HEK293 (cell line): Measurements from ENCODE around the gene ACTG1.

Experiments
- ATF2 ChIP-seq: fragments of 450-650 bp; formaldehyde crosslinking; IDR thresholded peaks from 2 replicates; pipeline ENCODE4 v1.5.1; 2016; ENCODE audit warnings: missing biosample characterization, missing genetic modification characterization, low read depth
- BCL11A ChIP-seq: fragments of 450-650 bp; formaldehyde crosslinking; IDR thresholded peaks from 2 replicates; pipeline ENCODE4 v1.5.1; 2016; ENCODE audit warnings: low read depth, missing biosample characterization, missing genetic modification characterization
- CTCF ChIP-seq: fragments of 450-650 bp; formaldehyde crosslinking; IDR thresholded peaks from 2 replicates; pipeline ENCODE4 v1.5.1; 2016; ENCODE audit warnings: missing biosample characterization, missing genetic modification characterization
- GFI1B ChIP-seq: fragments of 450-650 bp; formaldehyde crosslinking; IDR thresholded peaks from 2 replicates; pipeline ENCODE4 v1.5.1; 2016; ENCODE audit warnings: missing biosample characterization, missing genetic modification characterization
- GLI2 ChIP-seq: fragments of 450-650 bp; formaldehyde crosslinking; IDR thresholded peaks from 2 replicates; pipeline ENCODE4; 2017; ENCODE audit warnings: missing biosample characterization, missing genetic modification characterization, low read depth, borderline replicate concordance
- KLF10 ChIP-seq: fragments of 450-650 bp; IDR thresholded peaks from 2 replicates; pipeline ENCODE4 v1.5.1; 2018; ENCODE audit warnings: missing biosample characterization, mild to moderate bottlenecking, missing genetic modification characterization
- KLF16 ChIP-seq: fragments of 450-650 bp; formaldehyde crosslinking; IDR thresholded peaks from 2 replicates; pipeline ENCODE4 v1.5.1; 2017; ENCODE audit warnings: missing biosample characterization, missing genetic modification characterization
- PATZ1 ChIP-seq: fragments of 450-650 bp; formaldehyde crosslinking; IDR thresholded peaks from 2 replicates; pipeline ENCODE4 v1.5.1; 2016; ENCODE audit warnings: missing biosample characterization, missing genetic modification characterization
- PBX3 ChIP-seq: sonication (generic); formaldehyde crosslinking; IDR thresholded peaks from 2 replicates; pipeline ENCODE4 v1.8.1; 2022; ENCODE audit warnings: mild to moderate bottlenecking, moderate library complexity, missing genetic modification reagents
- PRDM4 ChIP-seq: fragments of 450-650 bp; formaldehyde crosslinking; IDR thresholded peaks from 2 replicates; pipeline ENCODE4 v1.5.1; 2017; ENCODE audit warnings: missing biosample characterization, missing genetic modification characterization
- SP3 ChIP-seq: fragments of 450-650 bp; formaldehyde crosslinking; IDR thresholded peaks from 2 replicates; pipeline ENCODE4 v1.5.1; 2016; ENCODE audit warnings: missing biosample characterization, missing genetic modification characterization
- ZNF10 ChIP-seq: fragments of 450-650 bp; formaldehyde crosslinking; IDR thresholded peaks from 2 replicates; pipeline ENCODE4 v1.5.1; 2017; ENCODE audit warnings: missing biosample characterization, missing genetic modification characterization
- ZNF138 ChIP-seq: fragments of 450-650 bp; formaldehyde crosslinking; IDR thresholded peaks from 2 replicates; pipeline ENCODE4 v1.5.1; 2016; ENCODE audit warnings: missing biosample characterization, missing genetic modification characterization, borderline replicate concordance
- ZNF280D ChIP-seq: fragments of 450-650 bp; formaldehyde crosslinking; IDR thresholded peaks from 2 replicates; pipeline ENCODE4 v1.5.1; 2016; ENCODE audit warnings: missing biosample characterization, missing genetic modification characterization
- ZNF335 ChIP-seq: fragments of 450-650 bp; formaldehyde crosslinking; conservative IDR thresholded peaks from 2 replicates; pipeline ENCODE4 v1.5.1; 2016; ENCODE audit warnings: missing biosample characterization, missing genetic modification characterization
- ZNF513 ChIP-seq: fragments of 450-650 bp; IDR thresholded peaks from 2 replicates; pipeline ENCODE4 v1.5.1; 2018; ENCODE audit warnings: missing biosample characterization, missing genetic modification characterization
- ZNF558 ChIP-seq: fragments of 450-650 bp; formaldehyde crosslinking; IDR thresholded peaks from 2 replicates; pipeline ENCODE4 v1.5.1; 2016; ENCODE audit warnings: missing biosample characterization, missing genetic modification characterization
- ZNF639 ChIP-seq: fragments of 450-650 bp; formaldehyde crosslinking; IDR thresholded peaks from 2 replicates; pipeline ENCODE4 v1.5.1; 2016; ENCODE audit warnings: missing biosample characterization, missing genetic modification characterization
- ZNF645 ChIP-seq: fragments of 450-650 bp; formaldehyde crosslinking; IDR thresholded peaks from 2 replicates; pipeline ENCODE4; 2016; ENCODE audit warnings: missing biosample characterization, missing genetic modification characterization
- ZNF704 ChIP-seq: fragments of 450-650 bp; formaldehyde crosslinking; IDR thresholded peaks from 2 replicates; pipeline ENCODE4 v1.5.1; 2016; ENCODE audit warnings: missing biosample characterization, missing genetic modification characterization
- ZNF76 ChIP-seq: fragments of 450-650 bp; formaldehyde crosslinking; IDR thresholded peaks from 2 replicates; pipeline ENCODE4; 2016; ENCODE audit warnings: low read depth, missing biosample characterization, missing genetic modification characterization, borderline replicate concordance

The ACTG1 gene

GRCh38 chr17:81515530-81516041, 3.0 kb upstream of the ACTG1 start (continued):
- TF ChIP-seq GFI1B (tag by site-specific recombination) (no peak), ZNF280D (tag by site-specific recombination) (no peak), PRDM4 (tag by site-specific recombination) (no peak), ZNF138 (tag by site-specific recombination) (no peak), KLF16 (tag by site-specific recombination) (0 out of 2 replicates have a peak, but pooled peaks have one; percentile 7), CTCF (tag by site-specific recombination) (no peak), ZNF335 (peak; percentile 8; the same call in 1 of the 2 replicates), ZNF704 (no peak), ZNF76 (tag by site-specific recombination) (no peak), ZNF645 (tag by site-specific recombination) (no peak), BCL11A (tag by site-specific recombination) (peak; percentile 10; the same call in 1 of the 2 replicates), ZNF513 (tag by site-specific recombination) (no peak), ZNF10 (tag by site-specific recombination) (no peak), ZNF639 (tag by site-specific recombination) (no peak), PATZ1 (0 out of 2 replicates have a peak, but pooled peaks have one; percentile 8), ZNF558 (tag by site-specific recombination) (no peak), SP3 (peak; percentile 51), GLI2 (tag by site-specific recombination) (no peak), PBX3 (CRISPR knock-in tag) (no peak), KLF10 (tag by site-specific recombination) (peak; percentile 13; the same call in 1 of the 2 replicates), ATF2 (tag by site-specific recombination) (no peak)
